Upper lobe of left lung (tissue), 4 donors: ENCODE results near the gene RND1.

Experiments used
- POLR2A ChIP-seq, 4 donors: fragments of 450-650 bp; IDR thresholded peaks; one replicate each; pipeline ENCODE4 v1.5.1; 2016 to 2017; ENCODE audit warnings: antibody characterized with exemption in 4 of 4, mild to moderate bottlenecking in 2 of 4
- TF ChIP-seq, protein P1 (sequence below), 6 experiments: fragments of 450-650 bp in 4 of 6; fragments of 200-600 bp in 2 of 6; sonication (generic) in 2 of 6; IDR thresholded peaks; one replicate each; pipeline ENCODE4 v1.5.1; 2016 to 2019; ENCODE audit warnings: antibody characterized with exemption in 6 of 6

DNA sequence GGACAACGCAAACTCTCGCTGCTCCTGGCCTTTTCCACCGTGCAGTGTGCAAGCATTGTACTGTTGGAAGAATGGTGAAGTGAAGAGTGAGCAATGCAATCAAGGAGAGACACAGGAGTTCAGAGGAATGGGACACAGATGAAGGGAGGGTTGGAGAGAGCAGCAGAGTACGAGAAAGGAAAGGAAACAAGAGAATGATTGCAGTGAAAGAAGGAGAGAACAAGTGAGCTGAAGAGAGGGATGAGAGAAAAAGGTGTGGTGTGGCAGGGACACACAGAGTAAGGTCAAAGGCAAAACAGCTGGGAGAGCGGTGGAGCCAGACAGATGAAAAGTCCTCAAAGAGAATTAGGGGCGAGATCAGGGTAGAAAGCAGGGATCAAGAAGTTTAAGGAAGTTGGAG, 34.4 kb downstream of the RND1 start:
- TF ChIP-seq, protein P1, sequence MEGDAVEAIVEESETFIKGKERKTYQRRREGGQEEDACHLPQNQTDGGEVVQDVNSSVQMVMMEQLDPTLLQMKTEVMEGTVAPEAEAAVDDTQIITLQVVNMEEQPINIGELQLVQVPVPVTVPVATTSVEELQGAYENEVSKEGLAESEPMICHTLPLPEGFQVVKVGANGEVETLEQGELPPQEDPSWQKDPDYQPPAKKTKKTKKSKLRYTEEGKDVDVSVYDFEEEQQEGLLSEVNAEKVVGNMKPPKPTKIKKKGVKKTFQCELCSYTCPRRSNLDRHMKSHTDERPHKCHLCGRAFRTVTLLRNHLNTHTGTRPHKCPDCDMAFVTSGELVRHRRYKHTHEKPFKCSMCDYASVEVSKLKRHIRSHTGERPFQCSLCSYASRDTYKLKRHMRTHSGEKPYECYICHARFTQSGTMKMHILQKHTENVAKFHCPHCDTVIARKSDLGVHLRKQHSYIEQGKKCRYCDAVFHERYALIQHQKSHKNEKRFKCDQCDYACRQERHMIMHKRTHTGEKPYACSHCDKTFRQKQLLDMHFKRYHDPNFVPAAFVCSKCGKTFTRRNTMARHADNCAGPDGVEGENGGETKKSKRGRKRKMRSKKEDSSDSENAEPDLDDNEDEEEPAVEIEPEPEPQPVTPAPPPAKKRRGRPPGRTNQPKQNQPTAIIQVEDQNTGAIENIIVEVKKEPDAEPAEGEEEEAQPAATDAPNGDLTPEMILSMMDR (IDR thresholded peaks at IDR 0.05) = no peak
- no peak for TF ChIP-seq POLR2A (IDR thresholded peaks at IDR 0.05)
